HCT116 (cell line): ENCODE data around the gene ADK. TPM values are rescaled to one million over a fixed set of nuclear protein-coding genes. Genes with fewer than 3 reads are reported as not detected.

Experiments used
- ATAC-seq: fragments of 200-7000 bp; cut with Tn5 transposase; 2 replicates; pipeline ENCODE4 v1.9.1; 2020; ENCODE audit warnings: mild to moderate bottlenecking, moderate library complexity
- BruUV-seq: library from RNA; stranded (reverse); fragments of 400-500 nt; replicated peaks from 2 replicates; lab custom pipeline; 2021; lab: Mats Ljungman, UMichigan
- CTCF ChIA-PET: fragments of 300-600 bp; sonication (Branson Sonifier 250); formaldehyde crosslinking; loops from one replicate; lab custom pipeline; 2021; ENCODE audit warnings: antibody characterized with exemption; lab: Charles Lee
- POLR2A ChIA-PET: fragments of 300-600, 350-600 bp; sonication (Branson Sonifier 250); formaldehyde crosslinking; loops from one replicate; lab custom pipeline; 2021; ENCODE audit warnings: antibody characterized with exemption; lab: Charles Lee
- RAD21 ChIA-PET, 2 experiments: fragments of 300-600 bp; sonication (Branson Sonifier 250); formaldehyde crosslinking; loops; one replicate each; lab custom pipeline; 2023; ENCODE audit warnings: low total read pairs in 2 of 2; ENCODE audit not compliant: uncharacterized antibody in 2 of 2, unreplicated experiment in 2 of 2, low non-redundant PET in 1 of 2; lab: Charles Lee
- DNase-seq: peaks from one replicate; pipeline ENCODE4 v3.0.0-alpha.2; 2010; ENCODE audit warnings: low read depth, low spot score
- H2AFZ ChIP-seq: fragments of 200-600 bp; shearing (Covaris generic), sonication (generic); 2 replicates; pipeline ENCODE4 v1.6.1; 2017; ENCODE audit warnings: low read depth, mixed run types, mixed read lengths, antibody characterized with exemption, low read length; ENCODE audit not compliant: poor library complexity, severe bottlenecking
- H3K27ac ChIP-seq: 2 replicates; pipeline ENCODE4 v1.5.1; 2012; ENCODE audit warnings: low read depth, low read length
- H3K27me3 ChIP-seq: fragments of 200-600 bp; sonication (generic); 2 replicates; pipeline ENCODE4 v1.6.1; 2016; ENCODE audit warnings: mixed run types, low read length, mixed read lengths; ENCODE audit not compliant: insufficient read depth
- H3K36me3 ChIP-seq, 2 experiments: fragments of 200-500 bp in 1 of 2; fragments of 200-600 bp in 1 of 2; sonication (Bioruptor generic) in 1 of 2; sonication (generic) in 1 of 2; 2 replicates each; pipeline versions ENCODE4 v1.5.1 to v1.6.1; 2014 to 2016; ENCODE audit warnings: low read length in 2 of 2, inconsistent platforms in 1 of 2, mixed read lengths in 1 of 2, mixed run types in 1 of 2; ENCODE audit not compliant: insufficient read depth in 2 of 2, control insufficient read depth in 1 of 2
- H3K4me1 ChIP-seq, 2 experiments: fragments of 200-600 bp in 1 of 2; sonication (generic) in 1 of 2; 2 replicates each; pipeline versions ENCODE4 v1.5.1 to v1.6.1; 2012 to 2017; ENCODE audit warnings: low read length in 2 of 2, inconsistent platforms in 1 of 2, mild to moderate bottlenecking in 1 of 2, mixed read lengths in 1 of 2, mixed run types in 1 of 2, moderate library complexity in 1 of 2; ENCODE audit not compliant: insufficient read depth in 2 of 2, control insufficient read depth in 1 of 2
- H3K4me2 ChIP-seq: fragments of 200-600 bp; sonication (generic); 2 replicates; pipeline ENCODE4 v1.6.1; 2017; ENCODE audit warnings: mixed run types, low read length, mixed read lengths
- H3K4me3 ChIP-seq, 2 experiments: fragments of 200-600 bp in 1 of 2; sonication (generic) in 1 of 2; replicated peaks in 1 of 2; 2 replicates each; pipeline ENCODE4 v1.5.1; 2011 to 2016; ENCODE audit warnings: low read length in 2 of 2, control low read depth in 1 of 2, low read depth in 1 of 2, mild to moderate bottlenecking in 1 of 2, mixed read lengths in 1 of 2, mixed run types in 1 of 2
- H3K79me2 ChIP-seq: fragments of 200-600 bp; sonication (generic); 2 replicates; pipeline ENCODE4 v1.6.1; 2017; ENCODE audit warnings: mild to moderate bottlenecking, mixed run types, low read length, moderate library complexity, mixed read lengths; ENCODE audit not compliant: insufficient read depth
- H3K9ac ChIP-seq: fragments of 200-600 bp; sonication (generic); 2 replicates; pipeline ENCODE4 v1.6.1; 2016; ENCODE audit warnings: low read length, mixed read lengths
- H3K9me2 ChIP-seq: fragments of 200-600 bp; sonication (generic), shearing (Covaris generic); 2 replicates; pipeline ENCODE4 v1.6.1; 2017; ENCODE audit warnings: mixed run types, mild to moderate bottlenecking, moderate library complexity; ENCODE audit not compliant: insufficient read depth
- H3K9me3 ChIP-seq, 2 experiments: fragments of 200-500 bp in 1 of 2; fragments of 200-600 bp in 1 of 2; sonication (Bioruptor generic) in 1 of 2; sonication (generic) in 1 of 2; 2 replicates each; pipeline ENCODE4 v1.6.1; 2014 to 2017; ENCODE audit warnings: low read length in 2 of 2, mixed read lengths in 2 of 2, inconsistent platforms in 1 of 2, low read depth in 1 of 2, mild to moderate bottlenecking in 1 of 2, mixed run types in 1 of 2, moderate library complexity in 1 of 2; ENCODE audit not compliant: control insufficient read depth in 1 of 2, insufficient read depth in 1 of 2
- H4K20me1 ChIP-seq: fragments of 200-600 bp; sonication (generic), shearing (Covaris generic); 2 replicates; pipeline ENCODE4 v1.6.1; 2017; ENCODE audit warnings: mixed run types, mild to moderate bottlenecking, moderate library complexity; ENCODE audit not compliant: insufficient read depth
- CBX3 ChIP-seq: IDR thresholded peaks from 2 replicates; pipeline ENCODE4 v1.6.1; 2012; ENCODE audit warnings: low read depth
- CEBPB ChIP-seq: IDR thresholded peaks from 2 replicates; pipeline ENCODE4 v1.6.1; 2012; ENCODE audit warnings: low read depth
- EGR1 ChIP-seq: IDR thresholded peaks from 2 replicates; pipeline ENCODE4 v1.6.1; 2012; ENCODE audit warnings: low read depth
- ELF1 ChIP-seq: IDR thresholded peaks from 2 replicates; pipeline ENCODE4 v1.6.1; 2012; ENCODE audit warnings: low read depth, borderline replicate concordance
- EZH2 ChIP-seq: fragments of 200-600 bp; sonication (generic); IDR thresholded peaks from 2 replicates; pipeline ENCODE4 v1.6.1; 2017; ENCODE audit warnings: antibody characterized with exemption, mixed run types
- RAD21 ChIP-seq: IDR thresholded peaks from 2 replicates; pipeline ENCODE4 v1.6.1; 2012; ENCODE audit warnings: low read depth, mild to moderate bottlenecking
- SIN3A ChIP-seq: IDR thresholded peaks from 2 replicates; pipeline ENCODE4 v1.6.1; 2012; ENCODE audit warnings: low read depth
- YY1 ChIP-seq: IDR thresholded peaks from 2 replicates; pipeline ENCODE4 v1.6.1; 2011; ENCODE audit warnings: low read length, low read depth, moderate library complexity, mild to moderate bottlenecking; ENCODE audit not compliant: insufficient replicate concordance; ENCODE audit errors: extremely low read depth
- ZFX ChIP-seq: fragments of 450-650 bp; IDR thresholded peaks from 2 replicates; pipeline ENCODE4 v1.6.1; 2017
- ZNF274 ChIP-seq: fragments of 200-500 bp; sonication (Bioruptor generic); IDR thresholded peaks from 2 replicates; pipeline ENCODE4 v1.6.1; 2014; ENCODE audit warnings: mild to moderate bottlenecking, low read depth, low read length, inconsistent platforms
- intact Hi-C: fragments of 100-400 bp; cut with micrococcal nuclease; formaldehyde crosslinking; loops from 2 replicates; pipeline ENCODE4 v1.10.0; 2022
- total RNA-seq: library from RNA; stranded (reverse); gene quantifications from one replicate; pipeline ENCODE4 v1.2.1, GENCODE V29; 2021; ENCODE audit not compliant: unreplicated experiment
- TF ChIP-seq, protein P1 (sequence below), 3 experiments: fragments of 200-600 bp in 1 of 3; sonication (generic) in 1 of 3; IDR thresholded peaks in 2 of 3; conservative IDR thresholded peaks in 1 of 3; 2 replicates each; pipeline ENCODE4 v1.5.1; 2012 to 2017; ENCODE audit warnings: low read depth in 2 of 3, low read length in 2 of 3, antibody characterized with exemption in 1 of 3, borderline replicate concordance in 1 of 3, control low read depth in 1 of 3, mild to moderate bottlenecking in 1 of 3, mixed read lengths in 1 of 3, mixed run types in 1 of 3, moderate library complexity in 1 of 3; ENCODE audit not compliant: insufficient read depth in 1 of 3
- TF ChIP-seq, protein P2 (sequence below): IDR thresholded peaks from 2 replicates; pipeline ENCODE4 v1.6.1; 2012
- TF ChIP-seq, protein P3 (sequence below): IDR thresholded peaks from 2 replicates; pipeline ENCODE4 v1.6.1; 2012

Gene ADK
- total RNA-seq, 1 experiment from 2014 or later: 55.0 TPM

DNA sequence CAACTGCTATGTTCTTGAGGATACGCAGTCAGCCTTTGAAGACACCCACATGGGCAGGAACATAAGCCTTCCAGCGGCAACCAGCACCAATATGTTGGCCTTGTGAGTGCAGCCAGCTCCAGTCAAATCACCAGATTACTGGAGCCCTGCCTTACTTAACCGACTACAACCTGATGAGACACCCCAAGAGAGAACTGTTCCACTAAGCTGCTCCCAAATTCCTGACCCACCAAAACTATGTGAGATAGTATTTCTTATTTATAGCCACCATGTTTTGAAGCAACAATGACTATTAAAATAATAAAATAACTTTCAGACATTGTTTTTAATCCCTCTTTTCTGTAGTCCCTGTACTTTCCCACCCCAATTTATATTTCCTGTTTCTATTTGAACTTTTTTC, 179.6 kb downstream of the ADK start:
- Histone ChIP-seq H3K9me3 (no peaks in the 10 kb centered on the region), H4K20me1 (no peaks in the 10 kb centered on the region), H3K27ac (no peak overlapping the region), H3K27me3 (no peaks in the 10 kb centered on the region), H3K36me3 (no peaks in the 10 kb centered on the region), H3K9ac (no peak overlapping the region), H3K9me2 (no peaks in the 10 kb centered on the region), H2AFZ (no peak overlapping the region), H3K4me3 (no peak overlapping the region)
- ChIA-PET POLR2A (no interaction called here), CTCF (no interaction called here), RAD21 (no interaction called here)
- ATAC-seq: no peak
- no TSS peak for BruUV-seq
- DNase-seq: no peak
- TF ChIP-seq EZH2 (no peak), ZNF274 (no peak), ELF1 (no peak), SIN3A (no peak), EGR1 (no peak), CBX3 (no peak)
- TF ChIP-seq, protein P1, sequence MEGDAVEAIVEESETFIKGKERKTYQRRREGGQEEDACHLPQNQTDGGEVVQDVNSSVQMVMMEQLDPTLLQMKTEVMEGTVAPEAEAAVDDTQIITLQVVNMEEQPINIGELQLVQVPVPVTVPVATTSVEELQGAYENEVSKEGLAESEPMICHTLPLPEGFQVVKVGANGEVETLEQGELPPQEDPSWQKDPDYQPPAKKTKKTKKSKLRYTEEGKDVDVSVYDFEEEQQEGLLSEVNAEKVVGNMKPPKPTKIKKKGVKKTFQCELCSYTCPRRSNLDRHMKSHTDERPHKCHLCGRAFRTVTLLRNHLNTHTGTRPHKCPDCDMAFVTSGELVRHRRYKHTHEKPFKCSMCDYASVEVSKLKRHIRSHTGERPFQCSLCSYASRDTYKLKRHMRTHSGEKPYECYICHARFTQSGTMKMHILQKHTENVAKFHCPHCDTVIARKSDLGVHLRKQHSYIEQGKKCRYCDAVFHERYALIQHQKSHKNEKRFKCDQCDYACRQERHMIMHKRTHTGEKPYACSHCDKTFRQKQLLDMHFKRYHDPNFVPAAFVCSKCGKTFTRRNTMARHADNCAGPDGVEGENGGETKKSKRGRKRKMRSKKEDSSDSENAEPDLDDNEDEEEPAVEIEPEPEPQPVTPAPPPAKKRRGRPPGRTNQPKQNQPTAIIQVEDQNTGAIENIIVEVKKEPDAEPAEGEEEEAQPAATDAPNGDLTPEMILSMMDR (IDR thresholded peaks at IDR 0.05 in 2 of 3, conservative IDR thresholded peaks at IDR 0.05 in 1 of 3; ENCODE audit: borderline replicate concordance in 1 of 3, insufficient read depth in 1 of 3, low read depth in 2 of 3, low read length in 2 of 3): no peak
- TF ChIP-seq, all 23 proteins: peak for 0
- intact Hi-C loops: no loop called here
- peaks cover 13% of the 10 kb centered on the region; the same call in 1 of the 2 replicates for H3K79me2 ChIP-seq
- no peak overlapping the region for H3K4me2 ChIP-seq
- H3K4me1 ChIP-seq: no peaks in the 10 kb centered on the region

- peaks cover 3% of the 10 kb centered on the region; the same call in 1 of the 2 replicates for H3K79me2 ChIP-seq
- H3K4me2 ChIP-seq: no peak overlapping the region
- intact Hi-C loops: no loop called here
- TF ChIP-seq ZNF274 (no peak), SIN3A (no peak), RAD21 (no peak), ZFX (no peak), EZH2 (no peak), CEBPB (no peak), YY1 (no peak)
- TF ChIP-seq, protein P2, sequence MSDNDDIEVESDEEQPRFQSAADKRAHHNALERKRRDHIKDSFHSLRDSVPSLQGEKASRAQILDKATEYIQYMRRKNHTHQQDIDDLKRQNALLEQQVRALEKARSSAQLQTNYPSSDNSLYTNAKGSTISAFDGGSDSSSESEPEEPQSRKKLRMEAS: no peak
- TF ChIP-seq, protein P3, sequence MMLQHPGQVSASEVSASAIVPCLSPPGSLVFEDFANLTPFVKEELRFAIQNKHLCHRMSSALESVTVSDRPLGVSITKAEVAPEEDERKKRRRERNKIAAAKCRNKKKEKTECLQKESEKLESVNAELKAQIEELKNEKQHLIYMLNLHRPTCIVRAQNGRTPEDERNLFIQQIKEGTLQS: no peak
- BruUV-seq: no TSS peak
- no peaks in the 10 kb centered on the region for H4K20me1 ChIP-seq
- POLR2A ChIA-PET: no interaction called here
- no peak overlapping the region for H3K9ac ChIP-seq
- H3K9me3 ChIP-seq: no peaks in the 10 kb centered on the region
- DNase-seq: no peak
- ATAC-seq: no peak
- no peak overlapping the region for H3K27ac ChIP-seq
- no peak overlapping the region for H3K4me3 ChIP-seq
- RAD21 ChIA-PET: no interaction called here
- H3K36me3 ChIP-seq: no peaks in the 10 kb centered on the region
- H3K9me2 ChIP-seq: no peaks in the 10 kb centered on the region
- no peaks in the 10 kb centered on the region for H3K27me3 ChIP-seq
- H3K4me1 ChIP-seq: peaks cover 2 to 9% of the 10 kb centered on the region in 2 experiments; a peak in 2 of 4 replicates
- no peak overlapping the region for H2AFZ ChIP-seq
- CTCF ChIA-PET: no interaction called here
Observed at GRCh38 chr10:74332398-74332797, 181.4 kb downstream of the ADK start.
